SK-N-MC (cell line): Measurements from ENCODE around the gene SLC5A10.

Experiments
- DNase-seq: peaks from one replicate; pipeline ENCODE4 v3.0.0-alpha.2; 2011; ENCODE audit warnings: low read depth, low spot score
- H3K27ac ChIP-seq: fragments of 200-600 bp; sonication (generic); 2 replicates; pipeline ENCODE4 v1.5.1; 2016; ENCODE audit warnings: mixed run types
- H3K36me3 ChIP-seq: fragments of 200-600 bp; sonication (generic); 2 replicates; pipeline ENCODE4 v1.6.1; 2017; ENCODE audit warnings: antibody characterized with exemption, low read length, mixed read lengths; ENCODE audit not compliant: insufficient read depth
- H3K4me3 ChIP-seq: fragments of 200-600 bp; sonication (generic); 2 replicates; pipeline ENCODE4 v1.5.1; 2016
- H3K9ac ChIP-seq: fragments of 200-600 bp; sonication (generic); 2 replicates; pipeline ENCODE4 v1.8.0; 2017; ENCODE audit warnings: mixed run types, mixed read lengths; ENCODE audit not compliant: insufficient read length
- H3K9me3 ChIP-seq: fragments of 200-600 bp; sonication (generic); 2 replicates; pipeline ENCODE4 v1.6.1; 2017; ENCODE audit warnings: low read depth, mild to moderate bottlenecking, antibody characterized with exemption, low read length, moderate library complexity, mixed read lengths
- EZH2 ChIP-seq: fragments of 200-600 bp; sonication (generic); IDR thresholded peaks from one replicate; pipeline ENCODE4 v1.6.1; 2017; ENCODE audit warnings: antibody characterized with exemption
- FOXP2 ChIP-seq: optimal IDR thresholded peaks from 2 replicates; pipeline ENCODE3; 2011; ENCODE audit warnings: mild to moderate bottlenecking, moderate library complexity; ENCODE audit not compliant: insufficient read depth; ENCODE audit errors: extremely low read length, control extremely low read depth
- POLR2AphosphoS5 ChIP-seq: IDR thresholded peaks from 2 replicates; pipeline ENCODE4 v1.6.1; 2012; ENCODE audit warnings: mild to moderate bottlenecking, low read depth, low read length, borderline replicate concordance

The SLC5A10 gene

DNA sequence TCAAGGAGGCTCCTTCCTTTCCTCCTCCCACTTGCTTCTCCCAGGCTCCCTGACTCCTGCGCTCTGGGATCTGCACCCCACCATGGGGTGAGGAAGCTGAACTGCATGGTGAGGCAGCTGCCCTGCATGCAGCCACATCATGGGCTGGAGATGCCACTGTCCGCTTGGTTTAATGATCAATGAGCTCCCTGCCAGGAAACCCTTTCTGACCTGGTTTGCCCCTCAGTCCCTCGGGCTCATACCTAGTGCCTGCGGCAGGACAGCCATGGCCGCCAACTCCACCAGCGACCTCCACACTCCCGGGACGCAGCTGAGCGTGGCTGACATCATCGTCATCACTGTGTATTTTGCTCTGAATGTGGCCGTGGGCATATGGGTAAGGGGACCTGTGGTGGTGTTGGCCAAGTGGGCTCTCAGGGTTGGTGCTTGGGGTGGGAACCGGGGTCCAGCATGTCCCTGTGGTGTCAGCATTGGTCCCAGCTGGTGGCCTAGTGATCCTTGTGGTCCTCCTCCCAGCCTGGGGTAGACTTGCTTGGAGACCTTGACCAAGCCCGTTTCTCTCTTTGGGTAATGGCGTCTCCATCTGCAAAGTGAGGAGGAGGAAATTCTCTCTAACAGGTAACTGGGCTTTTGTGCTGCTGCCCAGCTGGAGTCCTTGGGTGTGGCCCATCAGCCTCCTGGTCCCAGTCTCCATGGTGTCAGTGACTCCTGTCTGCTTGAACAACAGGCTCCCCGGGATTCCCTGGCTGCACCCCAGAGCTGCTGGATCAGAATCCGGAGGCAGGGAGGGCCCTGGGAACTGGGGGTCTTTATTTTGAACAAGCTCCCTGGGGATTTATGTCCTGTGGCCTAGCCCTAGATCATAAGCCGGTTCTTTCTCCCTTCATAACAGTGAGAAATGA, at the start of gene SLC5A10:
Gene SLC5A10 (plus strand): TSS at position 225 of the 902 bp plus-strand sequence. CDS start 41 bp downstream, at position 266.
- no peak within 1 kb of the TSS for H3K4me3 ChIP-seq
- H3K27ac ChIP-seq: no peak within 1 kb of the TSS
- H3K9me3 ChIP-seq: no peaks in the 10 kb centered on the region
- H3K9ac ChIP-seq: no peak within 1 kb of the TSS
- TF ChIP-seq EZH2: no peak
- no peak for TF ChIP-seq FOXP2
- TF ChIP-seq POLR2AphosphoS5: no peak
- H3K36me3 ChIP-seq: no peaks in the 10 kb centered on the region
- no peak for DNase-seq

DNA sequence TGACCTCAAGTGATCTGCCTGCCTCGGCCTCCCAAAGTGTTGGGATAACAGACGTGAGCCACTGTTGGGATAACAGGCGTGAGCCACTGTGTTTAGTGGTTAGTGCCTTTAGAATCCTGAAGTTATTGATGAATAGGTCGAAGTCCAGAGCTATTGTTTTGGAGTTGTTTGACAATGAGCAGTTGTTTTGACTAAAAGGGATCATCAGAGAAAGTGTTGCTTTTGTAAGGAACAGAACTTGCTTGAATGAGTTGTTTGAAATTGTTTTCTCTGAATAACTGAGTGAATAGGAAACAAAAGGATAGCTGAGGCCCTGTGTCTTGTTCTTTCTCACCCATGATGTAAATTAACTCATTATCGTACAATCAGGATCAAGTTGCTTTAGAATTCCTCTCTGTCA, 47.5 kb upstream of the SLC5A10 start:
- Histone ChIP-seq H3K36me3 (peaks cover 23% of the 10 kb centered on the region; the same call in 1 of the 2 replicates), H3K27ac (no peak overlapping the region), H3K4me3 (no peak overlapping the region), H3K9ac (no peak overlapping the region), H3K9me3 (no peaks in the 10 kb centered on the region)
- TF ChIP-seq FOXP2 (no peak), POLR2AphosphoS5 (no peak), EZH2 (no peak)
- DNase-seq: no peak

GRCh38 chr17:18905226-18905625, 46.7 kb upstream of the SLC5A10 start:
- H3K4me3 ChIP-seq: no peak overlapping the region
- peaks cover 22% of the 10 kb centered on the region; the same call in 1 of the 2 replicates for H3K36me3 ChIP-seq
- no peak overlapping the region for H3K9ac ChIP-seq
- no peaks in the 10 kb centered on the region for H3K9me3 ChIP-seq
- TF ChIP-seq POLR2AphosphoS5: no peak
- no peak for TF ChIP-seq EZH2
- no peak for DNase-seq
- H3K27ac ChIP-seq: no peak overlapping the region

- Histone ChIP-seq H3K27ac (no peak overlapping the region), H3K4me3 (no peak overlapping the region), H3K9me3 (no peaks in the 10 kb centered on the region), H3K36me3 (peaks cover 22% of the 10 kb centered on the region), H3K9ac (no peak overlapping the region)
- TF ChIP-seq EZH2 (no peak), POLR2AphosphoS5 (no peak), FOXP2 (no peak)
- DNase-seq: no peak
These were observed 41.6 kb upstream of the SLC5A10 start for GRCh38 chr17:18910326-18910725.

DNA sequence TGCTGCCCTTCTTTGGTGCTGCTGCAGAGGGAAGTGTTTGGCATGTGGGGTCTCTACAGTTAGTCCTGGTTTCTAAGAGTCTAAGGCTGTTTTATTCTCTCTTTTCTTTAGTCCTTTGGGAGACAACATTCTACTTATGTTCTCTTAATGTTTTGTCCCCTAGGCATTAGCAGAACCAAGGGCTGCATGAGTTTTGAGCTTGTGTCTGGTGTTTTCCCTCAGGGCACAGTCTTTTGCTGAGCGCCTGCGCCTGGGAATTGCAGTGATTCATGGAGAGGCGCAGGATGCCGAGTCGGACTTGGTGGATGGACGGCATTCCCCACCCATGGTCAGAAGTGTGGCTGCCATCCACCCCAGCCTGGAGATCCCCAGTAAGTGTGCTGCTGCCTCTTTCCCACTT, 41.1 kb upstream of the SLC5A10 start:
- H3K36me3 ChIP-seq: peaks cover 22% of the 10 kb centered on the region

GRCh38 chr17:18916816-18917500, 35.0 kb upstream of the SLC5A10 start:
- Histone ChIP-seq H3K27ac (no peak overlapping the region), H3K4me3 (no peak overlapping the region), H3K36me3 (peaks cover 15% of the 10 kb centered on the region; the same call in 1 of the 2 replicates), H3K9ac (no peak overlapping the region), H3K9me3 (no peaks in the 10 kb centered on the region)
- DNase-seq: no peak
- no peak for TF ChIP-seq POLR2AphosphoS5
- TF ChIP-seq EZH2: no peak
- TF ChIP-seq FOXP2: no peak

More for the DNA sequence above, 41.1 kb upstream of the SLC5A10 start:
- Histone ChIP-seq H3K9ac (no peak overlapping the region), H3K9me3 (no peaks in the 10 kb centered on the region), H3K4me3 (no peak overlapping the region), H3K27ac (no peak overlapping the region)
- TF ChIP-seq EZH2: no peak
- TF ChIP-seq FOXP2: no peak
- no peak for DNase-seq

- Histone ChIP-seq H3K9me3 (no peaks in the 10 kb centered on the region), H3K36me3 (peaks cover 10% of the 10 kb centered on the region; the same call in 1 of the 2 replicates), H3K9ac (no peak overlapping the region), H3K27ac (no peak overlapping the region), H3K4me3 (no peak overlapping the region)
- TF ChIP-seq POLR2AphosphoS5: no peak
- TF ChIP-seq EZH2: no peak
- no peak for TF ChIP-seq FOXP2
- DNase-seq: no peak
These were observed 34.4 kb upstream of the SLC5A10 start for GRCh38 chr17:18917506-18918032.

- Histone ChIP-seq H3K4me3 (no peak overlapping the region), H3K36me3 (peaks cover 9% of the 10 kb centered on the region; the same call in 1 of the 2 replicates), H3K27ac (0 out of 2 replicates have a peak overlapping the region, but pooled peaks have one; percentile 9), H3K9me3 (no peaks in the 10 kb centered on the region), H3K9ac (no peak overlapping the region)
- no peak for TF ChIP-seq EZH2
- no peak for TF ChIP-seq POLR2AphosphoS5
- no peak for TF ChIP-seq FOXP2
- DNase-seq: no peak
These were observed 32.0 kb upstream of the SLC5A10 start for GRCh38 chr17:18919963-18920362.

DNA sequence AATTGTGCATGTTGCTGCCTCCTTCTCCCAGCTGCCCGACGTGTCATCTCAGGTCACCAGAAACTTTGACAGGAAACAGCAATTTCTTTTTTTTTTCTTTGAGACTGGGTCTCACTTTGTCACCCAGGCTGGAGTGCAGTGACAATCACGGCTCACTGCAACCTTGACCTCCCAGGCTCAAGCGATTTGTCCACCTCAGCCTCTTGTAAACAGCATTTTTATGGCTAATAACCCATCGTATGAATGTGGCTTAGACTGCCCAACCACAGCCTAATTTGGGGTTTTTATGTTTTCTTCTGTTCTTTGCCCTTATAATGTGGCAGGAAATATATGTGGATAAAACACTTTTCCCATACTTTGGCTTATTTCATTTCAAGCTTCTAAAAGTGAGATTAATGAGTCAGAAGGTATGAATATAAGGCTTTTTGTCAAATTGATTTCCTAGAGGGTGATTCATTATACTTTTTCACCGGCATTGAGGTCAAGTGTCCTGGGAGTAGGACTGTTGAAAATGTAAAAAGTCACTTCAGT, 31.0 kb upstream of the SLC5A10 start:
- TF ChIP-seq EZH2 (no peak), POLR2AphosphoS5 (no peak), FOXP2 (no peak)
- H3K27ac ChIP-seq: peak overlapping the region; percentile 11; the same call in 1 of the 2 replicates
- H3K4me3 ChIP-seq: no peak overlapping the region
- DNase-seq: no peak
- H3K9me3 ChIP-seq: no peaks in the 10 kb centered on the region
- peaks cover 12% of the 10 kb centered on the region; the same call in 1 of the 2 replicates for H3K36me3 ChIP-seq
- no peak overlapping the region for H3K9ac ChIP-seq
